ENCODE data around the gene TLDC2. TPM values are rescaled to one million over a fixed set of nuclear protein-coding genes. Genes with fewer than 3 reads are reported as not detected.

Gene TLDC2
- total and polyA plus RNA-seq, 2 donors (not counting 1 experiment from before 2014, with no cell fraction given), result under 0.01 to 0.09 TPM

GRCh38 chr20:36830791-36831691 is 44.9 kb upstream of the TLDC2 start:
- Histone ChIP-seq H3K9me3 (ENCODE audit: control insufficient read depth, insufficient read depth, low read depth, low read length) (no peaks in the 10 kb centered on the region), H3K4me2 (ENCODE audit: extremely low read depth, insufficient read depth, low read length) (peak overlapping the region; percentile 71), H3K9ac (ENCODE audit: insufficient read depth, low read length) (peak overlapping the region; percentile 16), H4K20me1 (ENCODE audit: control insufficient read depth, extremely low read depth, insufficient read depth, low read length) (no peaks in the 10 kb centered on the region), H3K4me1 (ENCODE audit: control insufficient read depth, extremely low read depth, insufficient read depth, low read length) (peaks cover 48% of the 10 kb centered on the region), H3K36me3 (ENCODE audit: control insufficient read depth, insufficient read depth, low read length) (peaks cover 19% of the 10 kb centered on the region), H3K79me2 (ENCODE audit: control insufficient read depth, insufficient read depth, low read length) (peaks cover 41% of the 10 kb centered on the region), H3K27ac (ENCODE audit: insufficient read depth, low read length) (peak overlapping the region; percentile 87), H3K27me3 (ENCODE audit: control insufficient read depth, insufficient read depth, low read length) (no peaks in the 10 kb centered on the region), H2AFZ (ENCODE audit: low read length) (no peak overlapping the region), H3K4me3 (replicated peaks in 1 of 4; ENCODE audit: control extremely low read depth in 1 of 4, insufficient read depth in 1 of 4, low read depth in 3 of 4, low read length in 4 of 4) (no peak overlapping the region)
- DNase-seq (ENCODE audit: low read depth in 2 of 2), result peak; percentile 23 to 79
- TF ChIP-seq CTCF (conservative IDR thresholded peaks at IDR 0.05 in 1 of 2, IDR thresholded peaks at IDR 0.05 in 1 of 2; ENCODE audit: low read depth in 1 of 2, low read length in 2 of 2), result peak; percentile 61 to 73
- no peak for TF ChIP-seq EZH2 (IDR thresholded peaks at IDR 0.05; ENCODE audit: low read length, missing control alignments)

- H4K20me1 ChIP-seq (ENCODE audit: control insufficient read depth, extremely low read depth, insufficient read depth, low read length), result no peaks in the 10 kb centered on the region
- DNase-seq (ENCODE audit: low read depth in 2 of 2), result no peak
- H3K9me3 ChIP-seq (ENCODE audit: control insufficient read depth, insufficient read depth, low read depth, low read length), result no peaks in the 10 kb centered on the region
- no peaks in the 10 kb centered on the region for H3K27me3 ChIP-seq (ENCODE audit: control insufficient read depth, insufficient read depth, low read length)
- H3K27ac ChIP-seq (ENCODE audit: insufficient read depth, low read length), result peak overlapping the region; percentile 87
- peak overlapping the region; percentile 21 for H3K4me2 ChIP-seq (ENCODE audit: extremely low read depth, insufficient read depth, low read length)
- no peak overlapping the region for H3K4me3 ChIP-seq (replicated peaks in 1 of 4; ENCODE audit: control extremely low read depth in 1 of 4, insufficient read depth in 1 of 4, low read depth in 3 of 4, low read length in 4 of 4)
- H3K9ac ChIP-seq (ENCODE audit: insufficient read depth, low read length), result peak overlapping the region; percentile 40
- peaks cover 44% of the 10 kb centered on the region for H3K79me2 ChIP-seq (ENCODE audit: control insufficient read depth, insufficient read depth, low read length)
- H2AFZ ChIP-seq (ENCODE audit: low read length), result no peak overlapping the region
- TF ChIP-seq CTCF (conservative IDR thresholded peaks at IDR 0.05 in 1 of 2, IDR thresholded peaks at IDR 0.05 in 1 of 2; ENCODE audit: low read depth in 1 of 2, low read length in 2 of 2), result no peak
- no peak for TF ChIP-seq EZH2 (IDR thresholded peaks at IDR 0.05; ENCODE audit: low read length, missing control alignments)
- H3K4me1 ChIP-seq (ENCODE audit: control insufficient read depth, extremely low read depth, insufficient read depth, low read length), result peaks cover 51% of the 10 kb centered on the region
- H3K36me3 ChIP-seq (ENCODE audit: control insufficient read depth, insufficient read depth, low read length), result peaks cover 17% of the 10 kb centered on the region
Observed at GRCh38 chr20:36832791-36833190, 43.1 kb upstream of the TLDC2 start.

GRCh38 chr20:36833275-36834020 is 42.5 kb upstream of the TLDC2 start:
- Histone ChIP-seq H3K4me3 (replicated peaks in 1 of 4; ENCODE audit: control extremely low read depth in 1 of 4, insufficient read depth in 1 of 4, low read depth in 3 of 4, low read length in 4 of 4) (no peak overlapping the region), H3K9ac (ENCODE audit: insufficient read depth, low read length) (no peak overlapping the region), H3K79me2 (ENCODE audit: control insufficient read depth, insufficient read depth, low read length) (peaks cover 44% of the 10 kb centered on the region)

More at GRCh38 chr20:36833275-36834020, 42.5 kb upstream of the TLDC2 start:
- Histone ChIP-seq H3K4me1 (ENCODE audit: control insufficient read depth, extremely low read depth, insufficient read depth, low read length) (peaks cover 51% of the 10 kb centered on the region), H3K36me3 (ENCODE audit: control insufficient read depth, insufficient read depth, low read length) (peaks cover 13% of the 10 kb centered on the region), H3K9me3 (ENCODE audit: control insufficient read depth, insufficient read depth, low read depth, low read length) (no peaks in the 10 kb centered on the region), H3K4me2 (ENCODE audit: extremely low read depth, insufficient read depth, low read length) (peak overlapping the region; percentile 21), H4K20me1 (ENCODE audit: control insufficient read depth, extremely low read depth, insufficient read depth, low read length) (no peaks in the 10 kb centered on the region), H2AFZ (ENCODE audit: low read length) (no peak overlapping the region), H3K27ac (ENCODE audit: insufficient read depth, low read length) (peak overlapping the region; percentile 87), H3K27me3 (ENCODE audit: control insufficient read depth, insufficient read depth, low read length) (no peaks in the 10 kb centered on the region)
- no peak for TF ChIP-seq CTCF (conservative IDR thresholded peaks at IDR 0.05 in 1 of 2, IDR thresholded peaks at IDR 0.05 in 1 of 2; ENCODE audit: low read depth in 1 of 2, low read length in 2 of 2)
- DNase-seq (ENCODE audit: low read depth in 2 of 2), result peak in 1 of 2 donors; percentile 90
